Endothelial cell of umbilical vein (primary cell): ENCODE measurements around the gene CACNA2D3. TPM values are rescaled to one million over a fixed set of nuclear protein-coding genes. Genes with fewer than 3 reads are reported as not detected.

Experiments used
- BruUV-seq: library from RNA; stranded (reverse); fragments of 400-500 nt; replicated peaks from 2 replicates; lab custom pipeline; 2021; lab: Mats Ljungman, UMichigan
- CTCF ChIA-PET: fragments of 300-600, 350-600 bp; sonication (Branson Sonifier 250); formaldehyde crosslinking; loops from one replicate; lab custom pipeline; 2021; ENCODE audit warnings: antibody characterized with exemption, inconsistent platforms; lab: Charles Lee
- POLR2A ChIA-PET: fragments of 300-600, 350-600 bp; sonication (Branson Sonifier 250); formaldehyde crosslinking; loops from one replicate; lab custom pipeline; 2021; ENCODE audit warnings: antibody characterized with exemption, inconsistent platforms; lab: Charles Lee
- DNase-seq: peaks from one replicate; pipeline ENCODE4 v3.0.0-alpha.2; 2011; ENCODE audit warnings: low read depth, low spot score
- FAIRE-seq: peaks from 2 replicates; lab custom pipeline; 2011; peaks lifted over from hg19 to GRCh38; lab: Jason Lieb, UNC
- H2AFZ ChIP-seq: 2 replicates; pipeline ENCODE4 v1.6.0; 2012; ENCODE audit warnings: low read depth, low read length, control low read depth, inconsistent platforms
- H3K27ac ChIP-seq: 2 replicates; pipeline ENCODE4 v1.5.1; 2011; ENCODE audit warnings: low read depth, mild to moderate bottlenecking, control low read depth, low read length, moderate library complexity; ENCODE audit not compliant: insufficient read depth
- H3K27me3 ChIP-seq, 2 experiments: 2 replicates each; pipeline versions ENCODE4 v1.6.0 to v1.6.1; 2011; ENCODE audit warnings: low read length in 2 of 2, mixed read lengths in 1 of 2; ENCODE audit not compliant: control insufficient read depth in 2 of 2, insufficient read depth in 2 of 2
- H3K36me3 ChIP-seq, 2 experiments: 2 replicates in 1 of 2; 3 replicates in 1 of 2; pipeline ENCODE4 v1.5.1; 2011; ENCODE audit warnings: low read length in 2 of 2, mild to moderate bottlenecking in 1 of 2, moderate library complexity in 1 of 2; ENCODE audit not compliant: control insufficient read depth in 2 of 2, insufficient read depth in 2 of 2; ENCODE audit errors: extremely low read depth in 1 of 2
- H3K4me1 ChIP-seq: 3 replicates; pipeline ENCODE4 v1.5.1; 2011; ENCODE audit warnings: mild to moderate bottlenecking, low read length; ENCODE audit not compliant: control insufficient read depth, insufficient read depth; ENCODE audit errors: extremely low read depth
- H3K4me2 ChIP-seq: 2 replicates; pipeline ENCODE4 v1.6.1; 2011; ENCODE audit warnings: low read length, control low read depth, mixed read lengths; ENCODE audit not compliant: insufficient read depth
- H3K4me3 ChIP-seq, 3 experiments: fragments of 200-600 bp in 1 of 3; sonication (generic), shearing (Covaris generic) in 1 of 3; replicated peaks in 1 of 3; 2 replicates each; pipeline ENCODE4 v1.5.1; 2011 to 2016; ENCODE audit warnings: control low read depth in 3 of 3, low read length in 3 of 3, mild to moderate bottlenecking in 2 of 3, inconsistent platforms in 1 of 3, low read depth in 1 of 3, moderate library complexity in 1 of 3; ENCODE audit not compliant: insufficient read depth in 1 of 3
- H3K79me2 ChIP-seq: 2 replicates; pipeline ENCODE4 v1.6.0; 2012; ENCODE audit warnings: low read length, inconsistent platforms; ENCODE audit not compliant: control insufficient read depth, insufficient read depth
- H3K9ac ChIP-seq: replicated peaks from 2 replicates; pipeline ENCODE3; 2011; ENCODE audit warnings: low read length, control low read depth; ENCODE audit not compliant: insufficient read depth; ENCODE audit errors: extremely low read depth
- H3K9me1 ChIP-seq: replicated peaks from 3 replicates; pipeline ENCODE4 v1.6.0; 2011; ENCODE audit warnings: mild to moderate bottlenecking, low read length; ENCODE audit not compliant: control insufficient read depth, insufficient read depth; ENCODE audit errors: extremely low read depth
- H3K9me3 ChIP-seq: replicated peaks from 2 replicates; pipeline ENCODE4 v1.5.1; 2012; ENCODE audit warnings: low read length, inconsistent platforms; ENCODE audit not compliant: control insufficient read depth, insufficient read depth
- H4K20me1 ChIP-seq: replicated peaks from 2 replicates; pipeline ENCODE3; 2011; ENCODE audit warnings: mild to moderate bottlenecking, low read length; ENCODE audit not compliant: control insufficient read depth, insufficient read depth; ENCODE audit errors: extremely low read depth
- EZH2 ChIP-seq: IDR thresholded peaks from 2 replicates; pipeline ENCODE4 v1.6.1; 2012; ENCODE audit warnings: borderline replicate concordance, low read depth, mild to moderate bottlenecking, moderate library complexity, low read length, inconsistent platforms; ENCODE audit not compliant: severe bottlenecking
- FOS ChIP-seq: IDR thresholded peaks from 2 replicates; pipeline ENCODE4 v1.6.1; 2011; ENCODE audit warnings: mild to moderate bottlenecking, low read length, moderate library complexity, borderline replicate concordance; ENCODE audit not compliant: insufficient read depth
- GATA2 ChIP-seq: IDR thresholded peaks from 2 replicates; pipeline ENCODE4 v1.7.0; 2011; ENCODE audit warnings: low read depth, mild to moderate bottlenecking, moderate library complexity, mixed read lengths, low read length; ENCODE audit not compliant: insufficient read length, insufficient read depth
- JUN ChIP-seq: IDR thresholded peaks from 2 replicates; pipeline ENCODE4 v1.6.1; 2011; ENCODE audit warnings: borderline replicate concordance, low read depth; ENCODE audit not compliant: insufficient read length, insufficient read depth
- MYC ChIP-seq: IDR thresholded peaks from one replicate; pipeline ENCODE4 v1.6.1; 2011; ENCODE audit warnings: mild to moderate bottlenecking, low read depth, low read length
- POLR2A ChIP-seq: IDR thresholded peaks from 2 replicates; pipeline ENCODE4 v1.6.1; 2012; ENCODE audit warnings: low read depth, mild to moderate bottlenecking, control low read depth, low read length
- POLR2AphosphoS5 ChIP-seq: IDR thresholded peaks from 2 replicates; pipeline ENCODE4 v1.6.1; 2012; ENCODE audit warnings: low read depth, mild to moderate bottlenecking, control low read depth, low read length, moderate library complexity; ENCODE audit not compliant: insufficient read depth
- dilution Hi-C: fragments of 300-500 bp; cut with MboI; formaldehyde crosslinking; loops from one replicate; pipeline ENCODE4 v1.15.0; 2019; ENCODE audit warnings: low sequenced_read_pairs; ENCODE audit not compliant: extremely low pct_ligation_motif_present
- intact Hi-C: fragments of 100-400 bp; cut with micrococcal nuclease; formaldehyde crosslinking; loops from one replicate; pipeline ENCODE4 v1.10.0; 2022
- polyA plus RNA-seq, 4 experiments: library from polyadenylated mRNA; depleted of rRNA in 3 of 4; stranded (reverse) in 3 of 4; unstranded in 1 of 4; fragments of >200 nt; gene quantifications; 2 replicates each; pipeline versions ENCODE4 v1.2.1 to v1.2.3, GENCODE V29; 2011 to 2012; ENCODE audit warnings: missing spikeins in 1 of 4
- total RNA-seq: library from RNA; stranded (reverse); gene quantifications from 2 replicates; pipeline ENCODE4 v1.2.3, GENCODE V29; 2021
- TF ChIP-seq, protein P1 (sequence below): IDR thresholded peaks from 2 replicates; pipeline ENCODE4 v1.6.1; 2011; ENCODE audit not compliant: insufficient read depth, insufficient read length
- TF ChIP-seq, protein P2 (sequence below), 2 donors: IDR thresholded peaks; 1 replicate in 1 of 2; 2 replicates in 1 of 2; pipeline ENCODE4 v1.5.1; 2011; ENCODE audit warnings: low read length in 2 of 2, mild to moderate bottlenecking in 2 of 2, moderate library complexity in 2 of 2, control low read depth in 1 of 2, inconsistent platforms in 1 of 2, low read depth in 1 of 2; ENCODE audit not compliant: insufficient read depth in 1 of 2; ENCODE audit errors: extremely low read depth in 1 of 2

CACNA2D3 gene
- total and polyA plus RNA-seq, 2 donors (not counting 3 experiments of a cell fraction or from before 2014, with no cell fraction given) = not detected

DNA sequence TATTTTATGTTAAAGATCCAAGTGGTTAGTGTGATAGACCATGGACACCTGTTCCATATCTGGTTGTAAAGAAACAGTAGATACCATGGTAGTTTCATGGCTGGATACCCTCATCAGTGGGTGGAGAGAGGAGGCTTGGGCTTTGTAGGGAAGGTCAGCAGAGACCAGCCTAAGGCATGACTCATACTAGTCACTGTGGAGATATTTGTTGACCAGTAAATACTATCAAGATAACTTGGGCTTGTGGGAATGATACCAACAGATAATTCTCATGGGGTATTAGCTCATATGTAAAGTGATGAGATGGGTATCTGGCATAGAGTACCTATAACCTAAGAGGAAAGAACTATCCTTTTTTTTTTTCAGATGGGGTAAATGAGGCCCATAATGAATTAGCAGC lies 354.5 kb downstream of the CACNA2D3 start:
- no peak for DNase-seq
- CTCF ChIA-PET = no interaction called here
- intact Hi-C loops = no loop called here

More for the DNA sequence above, 354.5 kb downstream of the CACNA2D3 start:
- Histone ChIP-seq H3K9ac (no peak overlapping the region), H3K4me1 (no peaks in the 10 kb centered on the region), H3K36me3 (no peaks in the 10 kb centered on the region), H2AFZ (no peak overlapping the region), H3K9me1 (no peaks in the 10 kb centered on the region), H4K20me1 (no peaks in the 10 kb centered on the region), H3K27ac (no peak overlapping the region), H3K4me3 (no peak overlapping the region), H3K27me3 (no peaks in the 10 kb centered on the region), H3K79me2 (no peaks in the 10 kb centered on the region), H3K4me2 (no peak overlapping the region), H3K9me3 (no peaks in the 10 kb centered on the region)
- POLR2A ChIA-PET = no interaction called here
- dilution Hi-C loops = no loop called here
- no peak for FAIRE-seq
- TF ChIP-seq POLR2AphosphoS5 = no peak
- no peak for TF ChIP-seq GATA2
- TF ChIP-seq POLR2A = no peak
- TF ChIP-seq FOS = no peak
- TF ChIP-seq, protein P1, sequence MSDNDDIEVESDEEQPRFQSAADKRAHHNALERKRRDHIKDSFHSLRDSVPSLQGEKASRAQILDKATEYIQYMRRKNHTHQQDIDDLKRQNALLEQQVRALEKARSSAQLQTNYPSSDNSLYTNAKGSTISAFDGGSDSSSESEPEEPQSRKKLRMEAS = no peak
- TF ChIP-seq, protein P2, sequence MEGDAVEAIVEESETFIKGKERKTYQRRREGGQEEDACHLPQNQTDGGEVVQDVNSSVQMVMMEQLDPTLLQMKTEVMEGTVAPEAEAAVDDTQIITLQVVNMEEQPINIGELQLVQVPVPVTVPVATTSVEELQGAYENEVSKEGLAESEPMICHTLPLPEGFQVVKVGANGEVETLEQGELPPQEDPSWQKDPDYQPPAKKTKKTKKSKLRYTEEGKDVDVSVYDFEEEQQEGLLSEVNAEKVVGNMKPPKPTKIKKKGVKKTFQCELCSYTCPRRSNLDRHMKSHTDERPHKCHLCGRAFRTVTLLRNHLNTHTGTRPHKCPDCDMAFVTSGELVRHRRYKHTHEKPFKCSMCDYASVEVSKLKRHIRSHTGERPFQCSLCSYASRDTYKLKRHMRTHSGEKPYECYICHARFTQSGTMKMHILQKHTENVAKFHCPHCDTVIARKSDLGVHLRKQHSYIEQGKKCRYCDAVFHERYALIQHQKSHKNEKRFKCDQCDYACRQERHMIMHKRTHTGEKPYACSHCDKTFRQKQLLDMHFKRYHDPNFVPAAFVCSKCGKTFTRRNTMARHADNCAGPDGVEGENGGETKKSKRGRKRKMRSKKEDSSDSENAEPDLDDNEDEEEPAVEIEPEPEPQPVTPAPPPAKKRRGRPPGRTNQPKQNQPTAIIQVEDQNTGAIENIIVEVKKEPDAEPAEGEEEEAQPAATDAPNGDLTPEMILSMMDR (IDR thresholded peaks at IDR 0.05; ENCODE audit: extremely low read depth in 1 of 2, insufficient read depth in 1 of 2, low read depth in 1 of 2, low read length in 2 of 2) = no peak
- no peak for TF ChIP-seq JUN
- TF ChIP-seq MYC = no peak
- TF ChIP-seq EZH2 = no peak
- no TSS peak for BruUV-seq
